ENCODE results near the gene NLGN4Y. TPM values are rescaled to one million over a fixed set of nuclear protein-coding genes. Genes with fewer than 3 reads are reported as not detected.

Gene NLGN4Y
- 0.20 and 0.34 TPM in 2 replicates for total RNA-seq (2014; rRNA removed; shearing (Covaris generic))

- DNase-seq (ENCODE audit: low read depth) = no peak
These were observed at the start of gene NLGN4Y for GRCh38 chrY:14524272-14525231. Gene NLGN4Y, plus strand, starts transcription at chrY:14524529. Its CDS starts 97,591 bp downstream, at chrY:14622120.

GRCh38 chrY:14485935-14486334, 38.4 kb upstream of the NLGN4Y start:
- DNase-seq (ENCODE audit: low read depth) = no peak

GRCh38 chrY:14490226-14490625, 34.1 kb upstream of the NLGN4Y start:
- no peak for DNase-seq (ENCODE audit: low read depth)

DNA sequence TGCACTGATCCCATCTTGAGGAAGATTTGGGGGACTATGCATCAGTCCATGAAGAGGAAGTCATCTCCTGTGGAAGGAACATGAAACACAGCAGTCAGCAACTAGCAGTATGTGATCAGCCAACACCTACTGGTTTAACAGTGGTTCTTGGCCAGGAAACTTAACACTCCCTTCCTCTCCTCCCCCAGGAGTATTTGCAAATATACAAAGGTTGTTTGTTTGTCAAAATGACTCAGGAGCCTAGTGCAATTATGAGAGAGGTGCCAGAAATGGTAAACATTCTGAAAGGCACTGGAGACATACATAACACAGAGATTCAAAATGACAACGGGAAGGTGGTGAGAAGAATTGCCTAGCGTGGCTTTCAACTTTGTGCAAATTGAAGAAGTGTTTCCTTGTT, 26.3 kb upstream of the NLGN4Y start:
- no peak for DNase-seq (ENCODE audit: low read depth)

- no peak for DNase-seq (ENCODE audit: low read depth)
These were observed 19.7 kb upstream of the NLGN4Y start for GRCh38 chrY:14504592-14504991.

- DNase-seq (ENCODE audit: low read depth) = no peak
These were observed 1.9 kb upstream of the NLGN4Y start for GRCh38 chrY:14522379-14522950.

DNA sequence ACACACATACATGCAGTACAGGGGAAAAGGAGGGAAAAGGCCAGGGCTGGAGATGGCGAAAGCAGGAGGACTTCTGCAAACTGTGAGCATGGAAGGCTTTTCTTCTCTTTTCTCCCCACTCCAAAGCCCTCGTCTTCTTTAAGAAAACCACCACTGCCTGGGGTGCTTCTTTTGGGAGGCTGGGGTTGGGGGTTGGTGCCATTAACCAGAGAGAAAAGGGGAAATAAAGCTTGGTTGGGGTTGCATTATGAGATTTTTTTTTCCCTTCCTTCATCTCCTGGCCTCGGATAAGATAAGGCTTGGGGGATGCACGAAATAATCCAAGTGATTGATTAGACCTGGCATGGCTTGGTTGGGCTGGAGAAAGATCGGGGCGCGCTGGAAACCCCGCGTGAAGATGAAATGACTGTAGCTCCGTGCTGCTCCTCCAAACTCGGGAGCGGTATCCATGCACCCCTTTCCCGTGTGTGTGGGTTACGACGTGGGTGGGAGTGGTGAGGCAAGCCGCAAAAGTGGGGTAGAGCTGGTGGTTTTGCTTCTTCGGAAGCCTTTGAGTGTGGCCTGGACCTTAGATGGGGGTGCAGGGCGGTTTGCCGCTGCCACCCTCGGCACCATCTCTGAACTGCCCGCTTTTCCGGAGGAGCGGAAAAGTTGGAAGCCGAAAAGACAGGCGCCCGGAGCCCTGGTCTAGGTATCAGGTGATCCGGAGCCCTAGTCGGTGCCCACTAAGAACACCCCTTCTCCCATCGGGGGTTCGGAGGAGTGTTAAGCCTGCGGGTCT, 648 bp upstream of the NLGN4Y start:
- no peak for DNase-seq (ENCODE audit: low read depth)

- no peak for DNase-seq (ENCODE audit: low read depth)
These were observed 986 bp downstream of the NLGN4Y start for GRCh38 chrY:14525315-14525714.

DNA sequence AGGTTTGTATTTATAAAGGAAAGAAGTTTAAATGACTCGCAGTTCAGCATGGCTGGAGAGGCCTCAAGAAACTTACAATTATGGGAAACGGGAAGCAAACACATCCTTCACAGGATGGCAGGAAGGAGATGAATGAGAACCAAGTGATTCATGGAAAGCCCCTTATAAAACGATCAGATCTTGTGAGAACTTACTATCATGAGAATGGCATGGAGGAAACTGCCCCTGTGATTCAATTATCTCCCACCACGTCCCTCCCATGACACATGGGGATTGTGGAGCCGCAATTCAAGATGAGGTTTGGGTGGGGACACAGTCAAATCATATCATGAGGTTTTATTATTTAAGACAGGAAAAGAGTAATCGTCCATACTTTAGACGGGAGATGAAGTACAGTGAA, 4.0 kb downstream of the NLGN4Y start:
- no peak for DNase-seq (ENCODE audit: low read depth)

GRCh38 chrY:14536703-14537102, 12.4 kb downstream of the NLGN4Y start:
- DNase-seq (ENCODE audit: low read depth) = no peak

GRCh38 chrY:14543506-14543905, 19.2 kb downstream of the NLGN4Y start:
- no peak for DNase-seq (ENCODE audit: low read depth)

DNA sequence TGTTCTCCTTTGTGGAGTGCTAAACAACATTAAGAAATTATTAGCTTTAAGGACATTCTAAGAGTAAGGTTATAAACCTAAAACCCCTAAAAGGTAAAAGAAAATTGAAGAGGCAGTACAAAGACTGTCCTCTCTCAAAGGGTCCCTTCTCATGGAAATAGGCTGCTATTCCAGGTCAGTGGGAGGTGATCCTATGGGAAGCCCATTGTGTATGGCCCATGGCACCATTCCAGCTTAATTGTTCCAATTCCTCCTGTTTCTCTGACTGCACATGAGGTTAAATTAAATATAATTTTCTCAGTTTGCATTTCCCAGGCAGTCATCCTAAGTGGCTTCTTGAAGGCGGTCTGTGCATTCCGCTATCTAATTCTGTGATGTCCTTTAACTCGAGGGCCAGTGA, 57.0 kb downstream of the NLGN4Y start:
- DNase-seq (ENCODE audit: low read depth) = no peak

GRCh38 chrY:14586725-14587124, 62.4 kb downstream of the NLGN4Y start:
- no peak for DNase-seq (ENCODE audit: low read depth)

DNA sequence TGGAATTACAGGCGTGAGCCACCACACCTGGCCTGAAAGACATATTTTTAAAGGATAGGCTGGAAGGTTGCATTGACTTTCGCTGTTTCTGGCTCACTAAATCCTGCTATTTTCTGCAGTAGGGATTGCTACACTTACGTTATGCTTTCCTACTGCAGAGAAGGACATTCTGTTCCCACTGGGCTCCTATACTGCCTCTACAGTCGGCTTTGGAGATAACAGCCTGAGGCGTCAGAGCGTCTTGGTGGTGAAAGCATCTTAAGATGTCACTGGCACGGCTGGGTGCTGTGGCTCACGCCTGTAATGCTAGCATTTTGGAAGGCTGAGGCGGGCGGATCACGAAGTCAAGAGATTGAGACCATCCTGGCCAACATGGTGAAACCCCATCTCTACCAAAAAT, 77.0 kb downstream of the NLGN4Y start:
- no peak for DNase-seq (ENCODE audit: low read depth)

GRCh38 chrY:14617625-14618024, 93.3 kb downstream of the NLGN4Y start:
- no peak for DNase-seq (ENCODE audit: low read depth)

- no peak for DNase-seq (ENCODE audit: low read depth)
These were observed 94.2 kb downstream of the NLGN4Y start for GRCh38 chrY:14618513-14618912.

DNA sequence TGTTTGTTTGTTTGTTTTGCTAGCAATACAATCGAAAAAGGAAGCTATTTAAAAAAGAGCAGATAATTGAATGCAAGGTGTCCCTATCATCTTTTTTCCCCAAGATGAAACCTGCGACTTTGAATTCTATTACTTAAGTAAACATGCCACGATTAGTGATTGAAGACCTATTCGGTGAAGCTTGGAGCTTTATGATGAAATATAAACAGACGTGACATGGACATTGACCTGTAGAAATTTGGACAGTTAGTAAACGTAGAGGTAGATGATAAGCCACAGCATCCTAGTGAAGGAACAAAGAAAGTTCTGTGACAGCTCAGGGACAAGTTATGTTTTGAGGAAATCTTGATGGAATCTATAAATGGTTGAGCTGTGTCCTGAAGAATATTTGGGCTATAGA, 103.9 kb downstream of the NLGN4Y start:
- no peak for DNase-seq (ENCODE audit: low read depth)

DNA sequence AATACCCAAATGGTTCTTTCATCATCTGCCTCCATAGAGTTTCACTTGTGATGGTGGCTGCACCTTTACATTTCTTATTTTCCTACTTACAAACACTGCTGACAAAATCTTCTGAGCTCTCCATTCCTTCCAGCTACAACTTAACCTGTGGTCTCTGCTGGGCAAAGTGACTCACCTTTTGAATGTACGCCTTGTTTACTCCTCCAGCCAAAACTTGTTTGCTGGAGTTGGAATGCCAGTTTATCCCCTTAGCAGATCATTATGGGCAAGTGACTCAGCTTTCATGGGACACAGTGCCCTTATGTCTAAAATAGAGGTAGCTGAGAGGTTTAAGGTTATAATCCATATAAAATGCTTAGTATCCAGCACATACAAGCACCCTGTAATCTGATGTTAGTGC, 107.3 kb downstream of the NLGN4Y start:
- peak; percentile 1 for DNase-seq (ENCODE audit: low read depth)

DNA sequence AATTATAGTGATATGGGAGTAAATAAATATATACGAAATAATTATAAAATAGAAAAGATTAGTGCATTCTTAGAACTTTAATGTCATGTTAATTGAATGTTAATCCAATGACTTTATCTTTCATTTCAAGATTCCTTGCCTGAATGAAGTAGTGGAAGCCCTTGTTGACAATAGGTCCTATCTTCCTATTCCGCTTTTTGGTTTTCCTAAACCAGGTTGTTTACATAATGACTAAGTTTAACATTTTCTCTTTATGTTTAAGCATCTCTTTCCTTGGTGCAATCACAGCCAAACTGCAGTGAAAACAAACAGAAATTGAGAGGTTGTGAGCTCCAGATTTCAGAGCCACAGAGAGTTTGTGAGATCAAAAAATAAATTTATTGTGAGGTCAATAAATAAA, 109.4 kb downstream of the NLGN4Y start:
- no peak for DNase-seq (ENCODE audit: low read depth)

- no peak for DNase-seq (ENCODE audit: low read depth)
These were observed 110.6 kb downstream of the NLGN4Y start for GRCh38 chrY:14634954-14635353.

DNA sequence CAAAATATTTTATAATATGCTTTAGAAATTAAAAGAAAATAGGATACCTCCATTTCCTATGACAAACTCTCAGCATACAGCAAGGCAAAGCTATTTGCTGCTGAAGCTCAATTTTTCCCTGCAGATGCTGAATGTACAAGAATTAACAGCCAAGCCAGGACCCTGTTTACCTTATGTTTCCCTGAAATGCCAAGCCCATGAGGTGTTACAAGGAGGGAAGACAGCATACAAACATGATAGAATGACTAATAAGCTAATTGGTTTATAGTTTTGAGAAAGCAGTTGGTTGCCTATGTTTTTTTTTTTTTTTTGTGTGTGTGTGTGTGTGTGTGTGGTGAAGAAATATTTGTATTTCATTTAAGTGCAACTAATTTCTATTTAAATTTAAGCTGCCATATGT, 113.2 kb downstream of the NLGN4Y start:
- DNase-seq (ENCODE audit: low read depth) = no peak

DNA sequence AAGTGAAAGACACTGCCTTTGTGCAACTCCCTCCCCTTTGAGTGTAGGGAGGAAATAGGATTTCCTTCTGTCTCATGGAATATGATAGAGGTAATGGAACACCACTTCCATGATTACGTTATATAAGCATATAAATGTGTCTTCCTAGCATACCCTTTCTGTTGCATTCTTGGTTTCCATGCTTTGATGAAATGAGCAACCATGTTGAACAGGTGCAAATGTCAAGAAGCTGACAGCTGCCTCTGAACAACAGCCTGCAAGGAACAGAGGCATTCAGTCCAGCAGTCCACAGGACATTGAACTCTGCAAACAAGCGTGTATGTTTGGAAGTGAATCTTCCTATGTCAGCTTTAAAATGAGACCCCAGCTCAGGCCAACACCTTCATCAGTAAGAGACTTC, 117.5 kb downstream of the NLGN4Y start:
- DNase-seq (ENCODE audit: low read depth) = no peak

All from M059J (cell line).